GM23338 (cell line): ENCODE measurements around the gene RPGRIP1.

Experiments
- CREB1 ChIP-seq: fragments of 250-450 bp; sonication (Bioruptor Pico); IDR thresholded peaks from 2 replicates; pipeline ENCODE4 v1.5.0; 2020; ENCODE audit warnings: low read depth, mild to moderate bottlenecking, moderate library complexity
- ETS1 ChIP-seq: IDR thresholded peaks from 2 replicates; pipeline ENCODE4 v1.6.1; 2016; ENCODE audit warnings: antibody characterized with exemption
- EZH2 ChIP-seq: fragments of 200-600 bp; sonication (generic); IDR thresholded peaks from one replicate; pipeline ENCODE4 v1.8.0; 2017; ENCODE audit warnings: antibody characterized with exemption, mild to moderate bottlenecking, low read depth; ENCODE audit not compliant: unreplicated experiment
- EZH2phosphoT487 ChIP-seq: fragments of 200-600 bp; sonication (generic); IDR thresholded peaks from one replicate; pipeline ENCODE4 v1.8.1; 2018; ENCODE audit warnings: antibody characterized with exemption; ENCODE audit not compliant: unreplicated experiment
- JUNB ChIP-seq: IDR thresholded peaks from one replicate; pipeline ENCODE4 v1.6.1; 2016; ENCODE audit warnings: antibody characterized with exemption; ENCODE audit not compliant: unreplicated experiment
- POLR2AphosphoS5 ChIP-seq: IDR thresholded peaks from 2 replicates; pipeline ENCODE4 v1.6.1; 2016; ENCODE audit warnings: antibody characterized with exemption, low read depth
- ZNF114 ChIP-seq: fragments of 250-450 bp; sonication (Bioruptor Pico); IDR thresholded peaks from 2 replicates; pipeline ENCODE4 v1.5.0; 2020; ENCODE audit warnings: mild to moderate bottlenecking, moderate library complexity
- ZNF331 ChIP-seq: fragments of 250-450 bp; sonication (Bioruptor Pico); IDR thresholded peaks from 2 replicates; pipeline ENCODE4 v1.5.0; 2020; ENCODE audit warnings: low read depth, mild to moderate bottlenecking, moderate library complexity
- TF ChIP-seq, protein P1 (sequence below), 2 experiments: fragments of 200-600 bp in 1 of 2; sonication (generic) in 1 of 2; conservative IDR thresholded peaks; 2 replicates each; pipeline versions ENCODE4 v1.5.1 to v1.6.1; 2016 to 2017; ENCODE audit warnings: antibody characterized with exemption in 2 of 2, low read depth in 2 of 2, mild to moderate bottlenecking in 2 of 2, moderate library complexity in 1 of 2
- TF ChIP-seq, protein P2 (sequence below): IDR thresholded peaks from one replicate; pipeline ENCODE4 v1.6.1; 2018; ENCODE audit warnings: antibody characterized with exemption; ENCODE audit not compliant: unreplicated experiment

DNA sequence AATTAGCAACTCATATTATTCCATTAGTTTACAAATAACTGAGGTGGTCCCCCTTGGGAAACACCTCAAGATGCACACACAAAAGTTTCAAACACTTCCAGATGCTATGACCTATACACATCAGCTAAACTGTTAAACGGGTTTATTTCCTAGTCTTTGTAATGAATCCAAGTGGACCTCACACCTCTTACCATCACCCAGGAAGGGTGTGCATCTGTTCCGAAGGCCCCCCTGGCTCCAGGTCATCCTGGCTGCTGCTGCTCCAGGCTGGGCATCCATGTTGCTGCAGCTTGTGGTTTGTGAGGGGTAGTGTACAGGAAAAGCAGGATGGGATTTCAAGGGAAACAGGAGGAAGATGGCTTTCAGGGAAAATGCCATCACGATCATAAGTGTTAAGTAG is 17.5 kb upstream of the RPGRIP1 start:
- TF ChIP-seq EZH2 (no peak), POLR2AphosphoS5 (no peak), EZH2phosphoT487 (no peak), CREB1 (no peak), JUNB (no peak), ETS1 (no peak), ZNF114 (no peak), ZNF331 (CRISPR knock-in tag) (no peak)
- TF ChIP-seq, protein P1, sequence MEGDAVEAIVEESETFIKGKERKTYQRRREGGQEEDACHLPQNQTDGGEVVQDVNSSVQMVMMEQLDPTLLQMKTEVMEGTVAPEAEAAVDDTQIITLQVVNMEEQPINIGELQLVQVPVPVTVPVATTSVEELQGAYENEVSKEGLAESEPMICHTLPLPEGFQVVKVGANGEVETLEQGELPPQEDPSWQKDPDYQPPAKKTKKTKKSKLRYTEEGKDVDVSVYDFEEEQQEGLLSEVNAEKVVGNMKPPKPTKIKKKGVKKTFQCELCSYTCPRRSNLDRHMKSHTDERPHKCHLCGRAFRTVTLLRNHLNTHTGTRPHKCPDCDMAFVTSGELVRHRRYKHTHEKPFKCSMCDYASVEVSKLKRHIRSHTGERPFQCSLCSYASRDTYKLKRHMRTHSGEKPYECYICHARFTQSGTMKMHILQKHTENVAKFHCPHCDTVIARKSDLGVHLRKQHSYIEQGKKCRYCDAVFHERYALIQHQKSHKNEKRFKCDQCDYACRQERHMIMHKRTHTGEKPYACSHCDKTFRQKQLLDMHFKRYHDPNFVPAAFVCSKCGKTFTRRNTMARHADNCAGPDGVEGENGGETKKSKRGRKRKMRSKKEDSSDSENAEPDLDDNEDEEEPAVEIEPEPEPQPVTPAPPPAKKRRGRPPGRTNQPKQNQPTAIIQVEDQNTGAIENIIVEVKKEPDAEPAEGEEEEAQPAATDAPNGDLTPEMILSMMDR (conservative IDR thresholded peaks at IDR 0.05; ENCODE audit: low read depth in 2 of 2) = no peak
- TF ChIP-seq, protein P2, sequence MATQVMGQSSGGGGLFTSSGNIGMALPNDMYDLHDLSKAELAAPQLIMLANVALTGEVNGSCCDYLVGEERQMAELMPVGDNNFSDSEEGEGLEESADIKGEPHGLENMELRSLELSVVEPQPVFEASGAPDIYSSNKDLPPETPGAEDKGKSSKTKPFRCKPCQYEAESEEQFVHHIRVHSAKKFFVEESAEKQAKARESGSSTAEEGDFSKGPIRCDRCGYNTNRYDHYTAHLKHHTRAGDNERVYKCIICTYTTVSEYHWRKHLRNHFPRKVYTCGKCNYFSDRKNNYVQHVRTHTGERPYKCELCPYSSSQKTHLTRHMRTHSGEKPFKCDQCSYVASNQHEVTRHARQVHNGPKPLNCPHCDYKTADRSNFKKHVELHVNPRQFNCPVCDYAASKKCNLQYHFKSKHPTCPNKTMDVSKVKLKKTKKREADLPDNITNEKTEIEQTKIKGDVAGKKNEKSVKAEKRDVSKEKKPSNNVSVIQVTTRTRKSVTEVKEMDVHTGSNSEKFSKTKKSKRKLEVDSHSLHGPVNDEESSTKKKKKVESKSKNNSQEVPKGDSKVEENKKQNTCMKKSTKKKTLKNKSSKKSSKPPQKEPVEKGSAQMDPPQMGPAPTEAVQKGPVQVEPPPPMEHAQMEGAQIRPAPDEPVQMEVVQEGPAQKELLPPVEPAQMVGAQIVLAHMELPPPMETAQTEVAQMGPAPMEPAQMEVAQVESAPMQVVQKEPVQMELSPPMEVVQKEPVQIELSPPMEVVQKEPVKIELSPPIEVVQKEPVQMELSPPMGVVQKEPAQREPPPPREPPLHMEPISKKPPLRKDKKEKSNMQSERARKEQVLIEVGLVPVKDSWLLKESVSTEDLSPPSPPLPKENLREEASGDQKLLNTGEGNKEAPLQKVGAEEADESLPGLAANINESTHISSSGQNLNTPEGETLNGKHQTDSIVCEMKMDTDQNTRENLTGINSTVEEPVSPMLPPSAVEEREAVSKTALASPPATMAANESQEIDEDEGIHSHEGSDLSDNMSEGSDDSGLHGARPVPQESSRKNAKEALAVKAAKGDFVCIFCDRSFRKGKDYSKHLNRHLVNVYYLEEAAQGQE = no peak
